ENCODE results near the gene POU3F1.

Gene POU3F1

GRCh38 chr1:38073534-38074301 is 27.1 kb upstream of the POU3F1 start:
- no peak for DNase-seq (ENCODE audit: low read depth)

- DNase-seq (ENCODE audit: low read depth) = no peak
These were observed 26.3 kb upstream of the POU3F1 start for GRCh38 chr1:38072858-38073257.

- no peak for DNase-seq (ENCODE audit: low read depth)
These were observed 25.0 kb upstream of the POU3F1 start for GRCh38 chr1:38071312-38072256.

- DNase-seq (ENCODE audit: low read depth) = no peak
These were observed 22.4 kb upstream of the POU3F1 start for GRCh38 chr1:38068980-38069340.

- no peak for DNase-seq (ENCODE audit: low read depth)
These were observed 21.8 kb upstream of the POU3F1 start for GRCh38 chr1:38068220-38068979.

- peak; percentile 49 for DNase-seq (ENCODE audit: low read depth)
These were observed 17.8 kb upstream of the POU3F1 start for GRCh38 chr1:38064197-38064903.

GRCh38 chr1:38063616-38064015 is 17.0 kb upstream of the POU3F1 start:
- DNase-seq (ENCODE audit: low read depth) = no peak

- no peak for DNase-seq (ENCODE audit: low read depth)
These were observed 16.0 kb upstream of the POU3F1 start for GRCh38 chr1:38062361-38063288.

- DNase-seq (ENCODE audit: low read depth) = no peak
These were observed 15.3 kb upstream of the POU3F1 start for GRCh38 chr1:38061883-38062328.

- DNase-seq (ENCODE audit: low read depth) = no peak
These were observed 14.7 kb upstream of the POU3F1 start for GRCh38 chr1:38061290-38061689.

GRCh38 chr1:38060498-38060897 is 13.9 kb upstream of the POU3F1 start:
- no peak for DNase-seq (ENCODE audit: low read depth)

- DNase-seq (ENCODE audit: low read depth) = no peak
These were observed 13.2 kb upstream of the POU3F1 start for GRCh38 chr1:38059635-38060250.

- no peak for DNase-seq (ENCODE audit: low read depth)
These were observed 9.4 kb upstream of the POU3F1 start for GRCh38 chr1:38055965-38056364.

- no peak for DNase-seq (ENCODE audit: low read depth)
These were observed 8.8 kb upstream of the POU3F1 start for GRCh38 chr1:38055398-38055797.

GRCh38 chr1:38053416-38054091 is 7.0 kb upstream of the POU3F1 start:
- no peak for DNase-seq (ENCODE audit: low read depth)

- no peak for DNase-seq (ENCODE audit: low read depth)
These were observed 6.3 kb upstream of the POU3F1 start for GRCh38 chr1:38052750-38053415.

- no peak for DNase-seq (ENCODE audit: low read depth)
These were observed 4.5 kb upstream of the POU3F1 start for GRCh38 chr1:38051079-38051543.

GRCh38 chr1:38050397-38051078 is 3.9 kb upstream of the POU3F1 start:
- DNase-seq (ENCODE audit: low read depth) = no peak
